Endodermal cell (in vitro differentiated cells): ENCODE results near the gene MCTP2. TPM values are rescaled to one million over a fixed set of nuclear protein-coding genes. Genes with fewer than 3 reads are reported as not detected.

Source experiments
- DNase-seq: peaks from one replicate; pipeline ENCODE4 v3.0.0-alpha.2; 2017
- H3K27ac ChIP-seq: 2 replicates; pipeline ENCODE4 v1.5.1; 2013; ENCODE audit warnings: mild to moderate bottlenecking, low read depth, low read length, moderate library complexity
- H3K27me3 ChIP-seq: 2 replicates; pipeline ENCODE4 v1.6.1; 2013; ENCODE audit warnings: mild to moderate bottlenecking, low read length, moderate library complexity; ENCODE audit not compliant: insufficient read depth, control insufficient read depth, poor library complexity, severe bottlenecking
- H3K36me3 ChIP-seq: 2 replicates; pipeline ENCODE4 v1.7.0; 2013; ENCODE audit warnings: mild to moderate bottlenecking, low read length, moderate library complexity; ENCODE audit not compliant: control insufficient read depth, insufficient read depth
- H3K4me1 ChIP-seq: one replicate; pipeline ENCODE4 v1.7.0; 2013; ENCODE audit warnings: low read length; ENCODE audit not compliant: control insufficient read depth, insufficient read depth
- H3K4me3 ChIP-seq: 2 replicates; pipeline ENCODE4 v1.5.1; 2013; ENCODE audit warnings: mild to moderate bottlenecking, low read length, moderate library complexity
- H3K9ac ChIP-seq: 2 replicates; pipeline ENCODE4 v1.6.1; 2013; ENCODE audit warnings: mild to moderate bottlenecking, low read length, moderate library complexity; ENCODE audit not compliant: poor library complexity, severe bottlenecking; ENCODE audit errors: extremely low read depth
- H3K9me3 ChIP-seq: 2 replicates; pipeline ENCODE4 v1.6.1; 2013; ENCODE audit warnings: mild to moderate bottlenecking, low read length, moderate library complexity; ENCODE audit not compliant: control insufficient read depth
- H3K27ac Mint-ChIP-seq: 2 replicates; pipeline ENCODE4 v1.8.0; 2020; ENCODE audit warnings: mixed read lengths
- H3K27me3 Mint-ChIP-seq: 2 replicates; pipeline ENCODE4 v1.8.0; 2021; ENCODE audit warnings: mild to moderate bottlenecking, mixed read lengths; ENCODE audit not compliant: insufficient read depth
- H3K36me3 Mint-ChIP-seq: 2 replicates; pipeline ENCODE4 v1.8.0; 2020; ENCODE audit warnings: low read depth, mixed read lengths
- H3K4me1 Mint-ChIP-seq: 2 replicates; pipeline ENCODE4 v1.8.0; 2020; ENCODE audit warnings: mixed read lengths
- H3K4me3 Mint-ChIP-seq: 2 replicates; pipeline ENCODE4 v1.8.0; 2020; ENCODE audit warnings: mild to moderate bottlenecking, moderate library complexity, mixed read lengths
- H3K9me3 Mint-ChIP-seq: 2 replicates; pipeline ENCODE4 v1.8.0; 2020; ENCODE audit warnings: mild to moderate bottlenecking, mixed read lengths
- WGBS, 2 experiments: methylation state at CpG; one replicate each; pipeline versions ENCODE4 v1.1.5 to v1.1.7; 2013; ENCODE audit warnings: missing lambda C conversion rate in 2 of 2, mixed read lengths in 1 of 2; ENCODE audit not compliant: insufficient coverage in 1 of 2, insufficient read length in 1 of 2; 5-methylcytosine and 5-hydroxymethylcytosine counted together
- total RNA-seq, 2 donors: library from RNA; stranded (reverse); fragmentation: NEBNext Ultra II Directional in 1 of 2; extraction: Animal tissue kit (Norgen Biotek cat#: 25700) in 1 of 2; gene quantifications; 2 replicates in 1 of 2; 3 replicates in 1 of 2; pipeline ENCODE4 v1.2.1, GENCODE V29; 2021
- TF ChIP-seq, protein P1 (sequence below): fragments of 200-600 bp; sonication (generic); conservative IDR thresholded peaks from 2 replicates; pipeline ENCODE4 v1.5.0; 2021; ENCODE audit warnings: antibody characterized with exemption, mild to moderate bottlenecking

MCTP2 gene
- total RNA-seq, 2 donors from 2014 or later = 9.2 to 12.1 TPM

DNA sequence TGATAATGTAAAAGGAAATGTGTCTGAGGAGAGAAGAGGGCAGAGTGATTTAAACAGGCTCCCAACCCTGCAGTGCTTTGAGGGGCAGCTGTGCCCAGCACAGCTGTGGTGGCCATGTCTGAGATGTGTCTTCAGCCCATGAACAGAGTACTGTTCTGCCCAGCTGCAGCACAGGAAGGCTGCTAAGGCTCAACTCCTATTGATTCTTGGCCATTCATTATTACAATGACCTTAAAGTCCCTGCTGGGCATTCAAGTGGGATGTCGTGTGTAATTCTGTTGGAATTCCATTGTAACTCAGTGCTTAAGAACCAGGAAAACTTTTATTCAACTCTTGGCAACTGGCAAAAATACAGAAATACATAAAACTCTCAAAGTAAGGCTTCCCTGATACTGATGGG, 229.3 kb downstream of the MCTP2 start:
- H3K9me3 ChIP-seq = no peaks in the 10 kb centered on the region
- H3K4me1 Mint-ChIP-seq = peaks cover 7% of the 10 kb centered on the region
- no peak overlapping the region for H3K4me3 ChIP-seq
- no peaks in the 10 kb centered on the region for H3K9me3 Mint-ChIP-seq
- H3K27ac ChIP-seq = no peak overlapping the region
- H3K4me1 ChIP-seq = no peaks in the 10 kb centered on the region
- H3K36me3 ChIP-seq = no peaks in the 10 kb centered on the region
- no peak overlapping the region for H3K27ac Mint-ChIP-seq
- TF ChIP-seq, protein P1, sequence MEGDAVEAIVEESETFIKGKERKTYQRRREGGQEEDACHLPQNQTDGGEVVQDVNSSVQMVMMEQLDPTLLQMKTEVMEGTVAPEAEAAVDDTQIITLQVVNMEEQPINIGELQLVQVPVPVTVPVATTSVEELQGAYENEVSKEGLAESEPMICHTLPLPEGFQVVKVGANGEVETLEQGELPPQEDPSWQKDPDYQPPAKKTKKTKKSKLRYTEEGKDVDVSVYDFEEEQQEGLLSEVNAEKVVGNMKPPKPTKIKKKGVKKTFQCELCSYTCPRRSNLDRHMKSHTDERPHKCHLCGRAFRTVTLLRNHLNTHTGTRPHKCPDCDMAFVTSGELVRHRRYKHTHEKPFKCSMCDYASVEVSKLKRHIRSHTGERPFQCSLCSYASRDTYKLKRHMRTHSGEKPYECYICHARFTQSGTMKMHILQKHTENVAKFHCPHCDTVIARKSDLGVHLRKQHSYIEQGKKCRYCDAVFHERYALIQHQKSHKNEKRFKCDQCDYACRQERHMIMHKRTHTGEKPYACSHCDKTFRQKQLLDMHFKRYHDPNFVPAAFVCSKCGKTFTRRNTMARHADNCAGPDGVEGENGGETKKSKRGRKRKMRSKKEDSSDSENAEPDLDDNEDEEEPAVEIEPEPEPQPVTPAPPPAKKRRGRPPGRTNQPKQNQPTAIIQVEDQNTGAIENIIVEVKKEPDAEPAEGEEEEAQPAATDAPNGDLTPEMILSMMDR = no peak
- H3K27me3 Mint-ChIP-seq = no peaks in the 10 kb centered on the region
- H3K9ac ChIP-seq = no peak overlapping the region
- no peak for DNase-seq
- peaks cover 1% of the 10 kb centered on the region for H3K36me3 Mint-ChIP-seq
- no peak overlapping the region for H3K4me3 Mint-ChIP-seq
- no peaks in the 10 kb centered on the region for H3K27me3 ChIP-seq
- 100% methylated on average over 1 of the region's 1 CpG; no CpG with 5 or more reads in 1 of the 2 experiments for WGBS, 2 experiments

DNA sequence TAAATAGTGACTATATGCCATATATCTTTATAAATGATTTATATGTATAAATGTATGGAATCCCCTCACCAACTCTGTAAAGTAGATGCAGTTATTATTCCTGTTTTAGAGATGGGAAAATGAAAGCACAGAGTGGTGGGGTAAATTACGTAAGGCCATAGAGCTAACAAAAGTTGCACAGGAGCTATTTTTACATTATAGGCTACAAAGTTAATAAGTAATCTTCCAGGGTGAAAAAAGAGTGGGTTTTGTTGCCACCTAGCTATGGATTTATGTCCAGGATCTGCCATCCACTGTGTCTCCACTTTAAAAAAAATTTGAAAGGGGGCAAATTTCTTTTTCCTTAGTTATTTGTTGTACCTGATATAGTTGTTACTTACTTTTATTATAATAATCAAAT, 235.7 kb downstream of the MCTP2 start:
- no peaks in the 10 kb centered on the region for H3K4me1 Mint-ChIP-seq
- Histone ChIP-seq H3K27ac (no peak overlapping the region), H3K27me3 (no peaks in the 10 kb centered on the region), H3K9ac (no peak overlapping the region), H3K9me3 (no peaks in the 10 kb centered on the region), H3K4me3 (no peak overlapping the region), H3K4me1 (no peaks in the 10 kb centered on the region), H3K36me3 (no peaks in the 10 kb centered on the region)
- no peaks in the 10 kb centered on the region for H3K36me3 Mint-ChIP-seq
- TF ChIP-seq, protein P1 = no peak
- no peaks in the 10 kb centered on the region for H3K27me3 Mint-ChIP-seq
- no peak overlapping the region for H3K4me3 Mint-ChIP-seq
- WGBS, 2 experiments = 100% methylated on average over 1 of the region's 1 CpG; no CpG with 5 or more reads in 1 of the 2 experiments
- no peak overlapping the region for H3K27ac Mint-ChIP-seq
- no peak for DNase-seq
- no peaks in the 10 kb centered on the region for H3K9me3 Mint-ChIP-seq

DNA sequence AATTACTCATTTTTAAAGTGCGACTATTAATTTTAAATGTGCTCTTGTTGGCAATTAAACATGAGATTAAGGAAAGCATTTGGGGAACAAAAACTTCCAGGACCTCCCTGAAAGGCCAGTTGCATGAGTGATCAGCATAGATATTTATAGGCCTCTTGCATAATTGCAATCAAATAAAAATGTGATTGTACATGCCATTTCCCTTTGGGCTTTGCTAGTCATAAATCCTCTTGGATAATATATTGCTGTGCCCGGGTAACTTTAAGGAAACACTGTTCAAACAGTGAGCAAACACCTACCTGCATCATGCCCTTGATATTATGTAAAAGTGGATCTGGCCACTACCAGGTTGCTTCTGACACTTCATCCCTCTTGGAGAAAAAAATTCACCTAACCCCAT, 239.1 kb downstream of the MCTP2 start:
- Histone ChIP-seq H3K4me3 (no peak overlapping the region), H3K27me3 (no peaks in the 10 kb centered on the region), H3K9ac (no peak overlapping the region), H3K9me3 (no peaks in the 10 kb centered on the region), H3K27ac (no peak overlapping the region), H3K36me3 (no peaks in the 10 kb centered on the region), H3K4me1 (no peaks in the 10 kb centered on the region)
- no peaks in the 10 kb centered on the region for H3K36me3 Mint-ChIP-seq
- 93% methylated on average over 2 of the region's 2 CpGs for WGBS, 2 experiments
- no peak overlapping the region for H3K27ac Mint-ChIP-seq
- TF ChIP-seq, protein P1 = no peak
- no peaks in the 10 kb centered on the region for H3K27me3 Mint-ChIP-seq
- H3K4me1 Mint-ChIP-seq = no peaks in the 10 kb centered on the region
- H3K4me3 Mint-ChIP-seq = no peak overlapping the region
- no peaks in the 10 kb centered on the region for H3K9me3 Mint-ChIP-seq
- no peak for DNase-seq
